K562 (cell line): ENCODE measurements around the gene KRTAP12-2. TPM values are rescaled to one million over a fixed set of nuclear protein-coding genes. Genes with fewer than 3 reads are reported as not detected.
A peak's percentile ranks its signal among the peaks of the same experiment; 100 is the strongest.
"Not testable (repeated sequence)": the region's sequence is repeated elsewhere in the genome, so short reads cannot be mapped to it uniquely, and the experiment has no call there.

Source experiments
- ATAC-seq: fragments of 200-7000 bp; cut with Tn5 transposase; 3 replicates; pipeline ENCODE4 v1.9.1; 2020; ENCODE audit warnings: moderate library complexity
- BruUV-seq: library from RNA; stranded (reverse); fragments of 400-500 nt; replicated peaks from 2 replicates; lab custom pipeline; 2021; lab: Mats Ljungman, UMichigan
- CTCF ChIA-PET: fragments of 300-600 bp; formaldehyde crosslinking; extraction: SDS; loops from one replicate; lab custom pipeline; 2021; ENCODE audit warnings: low intra/inter-chr PET ratio; lab: Yijun Ruan, JAX
- POLR2A ChIA-PET: fragments of 300-600, 350-650 bp; sonication (Branson Sonifier 250); formaldehyde crosslinking; extraction: SDS; loops from one replicate; lab custom pipeline; 2021; ENCODE audit warnings: antibody characterized with exemption, inconsistent platforms; lab: Yijun Ruan, JAX
- DNase-seq, 4 experiments: peaks; one replicate each; pipeline versions ENCODE4 v3.0.0 to v3.0.0-alpha.2; 2011 to 2018; ENCODE audit warnings: low spot score in 3 of 4, mixed read lengths in 3 of 4; ENCODE audit errors: extremely low read depth in 1 of 4
- FAIRE-seq: peaks from 2 replicates; lab custom pipeline; 2011; peaks lifted over from hg19 to GRCh38; lab: Jason Lieb, UNC
- H2AFZ ChIP-seq: 2 replicates; pipeline ENCODE4 v1.6.0; 2011; ENCODE audit warnings: low read depth, low read length, control low read depth, inconsistent platforms
- H3K27ac ChIP-seq: fragments of 200-600 bp; 3 replicates; pipeline ENCODE4 v1.8.0; 2011; ENCODE audit warnings: low read depth, mild to moderate bottlenecking, control low read depth, inconsistent platforms, low read length, moderate library complexity, mixed read lengths; ENCODE audit errors: extremely low read depth
- H3K27me3 ChIP-seq, 2 experiments: fragments of 300-600 bp in 1 of 2; 2 replicates in 1 of 2; 3 replicates in 1 of 2; pipeline versions ENCODE4 v1.6.0 to v1.8.0; 2011; ENCODE audit warnings: inconsistent platforms in 2 of 2, low read length in 2 of 2, mild to moderate bottlenecking in 1 of 2, mixed read lengths in 1 of 2, moderate library complexity in 1 of 2; ENCODE audit not compliant: control insufficient read depth in 2 of 2, insufficient read depth in 2 of 2
- H3K36me3 ChIP-seq: fragments of 300-600 bp; 3 replicates; pipeline ENCODE4 v1.8.0; 2011; ENCODE audit warnings: mild to moderate bottlenecking, low read length, inconsistent platforms; ENCODE audit not compliant: control insufficient read depth, insufficient read depth
- H3K4me1 ChIP-seq, 2 experiments: fragments of 200-600 bp in 1 of 2; replicated peaks in 1 of 2; 2 replicates in 1 of 2; 3 replicates in 1 of 2; pipeline versions ENCODE4 v1.5.1 to v1.8.0; 2011; ENCODE audit warnings: inconsistent platforms in 2 of 2, low read length in 2 of 2, mild to moderate bottlenecking in 1 of 2, mixed read lengths in 1 of 2, moderate library complexity in 1 of 2; ENCODE audit not compliant: control insufficient read depth in 2 of 2, insufficient read depth in 2 of 2
- H3K4me2 ChIP-seq: 2 replicates; pipeline ENCODE4 v1.6.1; 2011; ENCODE audit warnings: low read length, control low read depth, inconsistent platforms, mixed read lengths; ENCODE audit not compliant: insufficient read depth
- H3K4me3 ChIP-seq: fragments of 200-600 bp; sonication (generic), shearing (Covaris generic); 2 replicates; pipeline ENCODE4 v1.5.1; 2016; ENCODE audit warnings: control low read depth, inconsistent platforms
- H3K79me2 ChIP-seq: fragments of 200-600 bp; 3 replicates; pipeline ENCODE4 v1.8.0; 2011; ENCODE audit warnings: low read length, inconsistent platforms; ENCODE audit not compliant: control insufficient read depth, insufficient read depth
- H3K9ac ChIP-seq, 2 experiments: 2 replicates each; pipeline versions ENCODE4 v1.6.0 to v1.6.1; 2011; ENCODE audit warnings: low read depth in 2 of 2, low read length in 2 of 2, control low read depth in 1 of 2, inconsistent platforms in 1 of 2, mild to moderate bottlenecking in 1 of 2, mixed read lengths in 1 of 2; ENCODE audit not compliant: insufficient read depth in 1 of 2
- H3K9me1 ChIP-seq: one replicate; pipeline ENCODE4 v1.6.0; 2011; ENCODE audit warnings: inconsistent platforms, mild to moderate bottlenecking, low read length, moderate library complexity; ENCODE audit not compliant: control insufficient read depth, insufficient read depth
- H3K9me3 ChIP-seq: replicated peaks from 2 replicates; pipeline ENCODE4 v1.5.1; 2011; ENCODE audit warnings: low read depth, low read length, inconsistent platforms; ENCODE audit not compliant: control insufficient read depth, insufficient read depth
- H4K20me1 ChIP-seq: replicated peaks from 2 replicates; pipeline ENCODE4 v1.6.1; 2011; ENCODE audit warnings: low read length, inconsistent platforms, mixed read lengths; ENCODE audit not compliant: control insufficient read depth, insufficient read depth
- NFIC ChIP-seq: fragments of 450-650 bp; IDR thresholded peaks from 2 replicates; pipeline ENCODE4 v1.6.1; 2017; ENCODE audit warnings: mild to moderate bottlenecking, inconsistent platforms
- SLC30A9 ChIP-seq: fragments of 250-450 bp; sonication (Bioruptor Pico); IDR thresholded peaks from 2 replicates; pipeline ENCODE4 v1.8.0; 2022; ENCODE audit warnings: mild to moderate bottlenecking, moderate library complexity
- SMC3 ChIP-seq: conservative IDR thresholded peaks from 2 replicates; pipeline ENCODE4 v1.6.1; 2011; ENCODE audit warnings: low read depth, low read length, improper control_type of control experiment; ENCODE audit not compliant: insufficient read depth
- SP1 ChIP-seq: sonication (generic); formaldehyde crosslinking; IDR thresholded peaks from 2 replicates; pipeline ENCODE4 v1.8.1; 2022; ENCODE audit warnings: mild to moderate bottlenecking, missing genetic modification reagents
- ZBED1 ChIP-seq: IDR thresholded peaks from 2 replicates; pipeline ENCODE4 v1.6.1; 2014
- ZKSCAN1 ChIP-seq: fragments of 150-350 bp; IDR thresholded peaks from 2 replicates; pipeline ENCODE4 v1.6.1; 2016; ENCODE audit warnings: low read depth, low read length
- WGBS: fragments of 100-300 bp; shearing (Covaris generic); methylation state at CpG from one replicate; pipeline ENCODE4 v1.1.6; 2016; ENCODE audit warnings: low coverage, mixed read lengths; ENCODE audit not compliant: insufficient coverage; ENCODE audit errors: missing lambda C conversion rate; 5-methylcytosine and 5-hydroxymethylcytosine counted together
- in situ Hi-C: fragments of 300-500 bp; cut with MboI; formaldehyde crosslinking; loops from 4 replicates; pipeline ENCODE4 v1.15.0; 2018; ENCODE audit warnings: inconsistent platforms, mixed read lengths
- intact Hi-C: fragments of 100-400 bp; cut with micrococcal nuclease; formaldehyde crosslinking; loops from 2 replicates; pipeline ENCODE4 v1.14.2; 2022
- polyA plus RNA-seq, 8 experiments: library from polyadenylated mRNA; depleted of rRNA in 4 of 8; stranded (reverse) in 5 of 8; unstranded in 3 of 8; fragments of >200 nt; fragmentation: Nextera tagmentation in 2 of 8; fragmentation: Illumina TruSeq in 1 of 8; extraction: Ambion mirVana in 2 of 8; extraction: Trizol in 1 of 8; gene quantifications; 2 replicates each; pipeline versions ENCODE4 v1.2.1 to v1.2.3, GENCODE V29; 2011 to 2014; ENCODE audit warnings: inconsistent platforms in 1 of 8, missing spikeins in 1 of 8
- total RNA-seq, 7 experiments: library from RNA; depleted of rRNA in 6 of 7; stranded (reverse); fragments of >200 nt in 6 of 7; fragmentation: Illumina TruSeq in 2 of 7; extraction: Trizol in 2 of 7; gene quantifications; 2 replicates each; pipeline versions ENCODE4 v1.2.1 to v1.2.3, GENCODE V29; 2011 to 2021; ENCODE audit warnings: low replicate concordance in 1 of 7
- TF ChIP-seq, protein P1 (sequence below), 2 experiments: fragments of 250-450 bp in 1 of 2; fragments of 450-650 bp in 1 of 2; sonication (Bioruptor Pico) in 1 of 2; IDR thresholded peaks; 2 replicates each; pipeline versions ENCODE4 v1.6.1 to v1.8.0; 2016 to 2021; ENCODE audit warnings: mild to moderate bottlenecking in 2 of 2, moderate library complexity in 2 of 2, missing compliant biosample characterization in 1 of 2, missing genetic modification characterization in 1 of 2

Gene KRTAP12-2
- total and polyA plus RNA-seq, 9 of the 15 experiments (the other 6 are each of a cell fraction or from before 2014, with no cell fraction given): not detected

DNA sequence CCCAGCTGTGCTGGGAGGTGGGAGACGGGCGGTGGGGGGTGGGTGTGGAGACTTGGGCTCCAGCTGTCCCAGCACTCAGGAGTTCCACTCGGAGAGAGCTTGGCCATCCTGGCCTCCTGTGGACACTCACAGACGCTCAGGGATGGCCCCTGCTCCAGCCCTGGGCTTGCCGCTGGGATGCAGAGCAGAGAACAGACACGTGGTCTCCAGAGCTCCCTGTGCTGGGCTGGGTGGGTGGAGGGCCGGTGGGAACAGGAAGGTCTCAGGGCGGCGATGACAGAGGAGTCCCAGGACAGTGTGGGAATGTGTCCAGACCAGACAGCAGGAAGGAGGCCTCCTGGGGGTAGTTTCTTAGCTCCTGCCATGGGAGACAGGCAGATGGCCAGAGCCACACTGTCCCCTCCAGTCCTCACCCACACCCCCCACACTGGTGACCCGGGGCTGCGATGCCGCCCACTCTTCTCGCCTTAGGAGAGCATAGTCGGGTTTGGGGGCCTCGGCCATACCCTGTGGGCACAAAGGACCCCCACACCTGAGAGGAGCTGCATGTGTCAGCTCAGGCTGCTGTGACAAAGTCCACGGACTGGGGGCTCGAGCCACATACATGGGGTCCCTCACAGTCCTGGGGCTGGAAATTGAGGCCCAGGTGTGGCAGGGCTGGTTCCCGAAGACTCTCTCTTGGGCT is 37.9 kb downstream of the KRTAP12-2 start (continued):
- TF ChIP-seq, protein P1, sequence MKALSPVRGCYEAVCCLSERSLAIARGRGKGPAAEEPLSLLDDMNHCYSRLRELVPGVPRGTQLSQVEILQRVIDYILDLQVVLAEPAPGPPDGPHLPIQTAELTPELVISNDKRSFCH (CRISPR knock-in tag; IDR thresholded peaks at IDR 0.05): no peak
- TF ChIP-seq, protein P1 (tag; IDR thresholded peaks at IDR 0.05): no peak
- TF ChIP-seq SMC3: no peak
- no peak for TF ChIP-seq NFIC
- no peak for TF ChIP-seq SLC30A9 (CRISPR knock-in tag)
- TF ChIP-seq SP1 (CRISPR knock-in tag): no peak
- no peak for TF ChIP-seq ZBED1
- TF ChIP-seq, all 486 proteins: peak for 0

DNA sequence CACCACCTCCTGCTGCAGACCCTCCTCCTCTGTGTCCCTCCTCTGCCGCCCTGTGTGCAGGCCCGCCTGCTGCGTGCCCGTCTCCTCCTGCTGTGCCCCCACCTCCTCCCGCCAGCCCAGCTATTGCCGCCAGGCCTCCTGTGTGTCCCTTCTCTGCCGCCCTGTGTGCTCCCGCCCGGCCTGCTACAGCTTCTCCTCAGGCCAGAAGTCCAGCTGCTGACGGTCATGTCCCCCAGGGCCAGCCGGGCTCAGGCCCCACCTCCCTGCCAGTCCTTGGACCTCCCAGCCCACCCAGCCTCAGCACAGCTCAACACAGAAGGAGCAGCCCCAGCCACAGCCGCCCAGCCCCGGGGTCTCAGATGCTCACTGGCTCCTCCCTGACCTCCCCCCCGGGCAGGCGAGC is 38.9 kb downstream of the KRTAP12-2 start:
- FAIRE-seq, CTCF ChIA-PET, POLR2A ChIA-PET: not testable (repeated sequence)

More for the DNA sequence above, 38.9 kb downstream of the KRTAP12-2 start:
- H3K9me1 ChIP-seq, H3K27me3 ChIP-seq, H3K4me2 ChIP-seq, H3K9ac ChIP-seq, BruUV-seq, in situ Hi-C loops, H3K4me1 ChIP-seq, H3K27ac ChIP-seq, H3K36me3 ChIP-seq, H4K20me1 ChIP-seq, H3K4me3 ChIP-seq, H3K79me2 ChIP-seq, H2AFZ ChIP-seq, H3K9me3 ChIP-seq, intact Hi-C loops, ATAC-seq, DNase-seq: not testable (repeated sequence)
- 0 out of 2 replicates have a peak, but pooled peaks have one; percentile 0 for TF ChIP-seq ZKSCAN1
- WGBS: 0% methylated on average over 8 of the region's 15 CpGs
